ENCODE results near the gene PRND.
"Not testable (repeated sequence)": the region's sequence is repeated elsewhere in the genome, so short reads cannot be mapped to it uniquely, and the experiment has no call there.

Gene PRND

GRCh38 chr20:4737857-4738627, 16.3 kb downstream of the PRND start:
- DNase-seq (ENCODE audit: low spot score) = no peak

- peak; percentile 60 for DNase-seq (ENCODE audit: low spot score)
Observed at GRCh38 chr20:4740774-4741431, 19.2 kb downstream of the PRND start.

GRCh38 chr20:4748847-4749246, 27.1 kb downstream of the PRND start:
- no peak for DNase-seq (ENCODE audit: low spot score)

- DNase-seq (ENCODE audit: low spot score) = no peak
Observed at GRCh38 chr20:4749326-4749725, 27.6 kb downstream of the PRND start.

DNA sequence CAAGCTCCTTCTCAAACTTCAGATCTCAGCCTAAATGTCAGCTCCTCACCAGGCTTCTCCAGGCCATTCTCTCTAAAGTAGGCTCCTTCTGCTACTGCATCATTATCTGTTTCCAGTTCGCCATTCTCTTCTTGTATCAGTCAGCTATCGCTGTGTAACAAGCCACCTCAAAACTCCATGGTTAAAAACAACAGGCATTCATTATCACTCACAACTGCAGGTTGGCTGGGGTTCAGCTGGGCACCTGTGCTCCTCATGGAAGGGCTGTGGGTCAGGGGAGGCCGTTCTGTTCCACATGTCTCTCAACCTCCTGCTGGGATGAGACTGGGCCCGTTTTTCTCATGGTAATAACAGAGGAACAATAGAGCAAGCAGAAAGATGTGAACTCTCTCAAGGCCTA, 28.7 kb downstream of the PRND start:
- no peak for DNase-seq (ENCODE audit: low spot score)

DNA sequence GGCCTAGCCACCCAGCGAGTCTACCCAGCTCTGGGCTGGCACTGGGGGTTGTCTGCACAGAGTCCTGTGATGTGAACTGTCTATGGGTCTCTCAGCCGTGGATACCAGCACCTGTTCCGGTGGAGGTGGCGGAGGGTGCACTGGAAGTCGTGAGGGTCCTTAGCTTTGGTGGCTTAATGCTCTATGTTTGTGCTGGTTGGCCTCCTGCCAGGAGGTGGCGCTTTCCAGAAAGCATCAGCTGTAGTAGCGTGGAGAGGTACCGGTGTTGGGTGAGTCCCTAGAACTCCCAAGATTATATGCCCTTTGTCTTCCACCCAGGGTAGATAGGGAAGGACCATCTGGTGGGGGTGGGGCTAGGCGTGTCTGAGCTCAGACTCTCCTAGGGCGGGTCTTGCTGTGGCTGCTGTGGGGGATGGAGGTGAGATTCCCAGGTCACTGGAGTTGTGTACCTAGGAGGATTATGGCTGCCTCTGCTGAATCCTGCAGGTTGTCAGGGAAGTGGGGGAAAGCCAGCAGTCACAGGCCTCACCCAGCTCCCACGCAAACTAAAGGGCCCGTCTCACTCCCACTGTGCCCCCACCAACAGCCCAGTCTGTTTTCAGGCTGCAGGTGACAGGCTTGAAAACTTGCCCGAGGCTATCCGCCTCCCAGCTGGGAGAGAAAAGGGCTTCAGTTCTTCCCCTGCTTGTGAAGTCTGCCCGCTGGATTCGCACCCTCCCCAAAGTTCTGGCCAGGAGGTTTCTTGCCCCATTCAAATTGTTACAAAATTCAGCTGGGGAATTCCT, 37.6 kb downstream of the PRND start:
- not testable (repeated sequence) for DNase-seq (ENCODE audit: low spot score)

GRCh38 chr20:4763261-4763660, 41.6 kb downstream of the PRND start:
- DNase-seq (ENCODE audit: low spot score) = no peak

DNA sequence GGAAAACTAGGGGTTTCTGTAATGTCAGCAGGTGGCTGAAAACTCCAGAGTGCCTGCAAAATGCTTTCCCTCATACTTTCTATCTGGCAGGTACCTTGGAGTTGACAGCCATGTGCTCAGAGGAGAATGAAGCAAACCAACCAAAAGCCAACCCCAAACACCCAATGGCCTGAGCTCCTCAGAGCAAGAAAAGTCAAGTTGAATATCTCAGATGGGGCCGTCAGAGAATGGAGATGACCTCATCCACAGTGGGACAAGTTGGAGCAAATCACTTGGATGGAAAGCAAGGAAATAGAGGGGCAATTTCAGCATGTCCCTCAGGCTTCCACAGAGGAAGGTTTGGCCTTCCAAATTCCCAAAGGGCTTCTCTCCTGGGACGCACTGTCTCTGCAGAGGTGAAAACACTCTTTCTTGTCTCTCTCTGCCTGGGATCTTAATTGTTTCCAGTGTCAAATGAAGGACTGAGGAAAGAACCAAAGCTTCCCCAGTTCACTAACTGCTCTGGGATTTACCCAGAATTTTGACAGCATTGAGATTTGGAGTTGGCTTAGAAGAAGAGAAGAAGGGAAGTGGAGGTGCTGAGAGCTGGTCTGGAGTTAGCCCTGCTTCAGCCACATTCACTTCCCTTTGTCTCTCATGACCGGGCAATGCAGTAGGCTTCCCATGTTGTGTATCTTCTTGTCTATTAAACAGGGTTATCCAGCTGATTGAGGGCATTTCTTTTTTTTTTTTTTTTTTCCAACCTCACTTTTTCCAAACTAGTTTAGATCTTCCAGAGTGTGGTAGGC, 42.2 kb downstream of the PRND start:
- DNase-seq (ENCODE audit: low spot score) = no peak

DNA sequence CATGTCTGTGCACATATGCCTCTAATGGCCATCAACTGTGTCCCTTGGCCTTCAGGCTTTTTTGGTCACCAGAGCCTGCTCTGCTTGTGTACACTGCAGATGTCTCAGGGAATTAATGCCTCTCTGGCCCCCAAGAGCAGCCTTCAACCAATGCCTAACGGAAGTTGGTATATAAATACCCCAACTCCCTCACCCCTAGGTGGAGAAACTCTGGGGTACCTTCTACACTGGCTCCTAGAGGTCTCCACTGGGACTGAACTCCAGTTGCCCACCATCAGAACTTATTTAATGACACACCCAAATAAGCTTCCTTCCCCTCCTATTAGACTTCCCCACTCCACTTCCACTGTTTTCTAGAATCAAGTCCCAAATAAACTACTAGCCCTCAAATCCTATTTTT, 43.1 kb downstream of the PRND start:
- DNase-seq (ENCODE audit: low spot score) = no peak

DNA sequence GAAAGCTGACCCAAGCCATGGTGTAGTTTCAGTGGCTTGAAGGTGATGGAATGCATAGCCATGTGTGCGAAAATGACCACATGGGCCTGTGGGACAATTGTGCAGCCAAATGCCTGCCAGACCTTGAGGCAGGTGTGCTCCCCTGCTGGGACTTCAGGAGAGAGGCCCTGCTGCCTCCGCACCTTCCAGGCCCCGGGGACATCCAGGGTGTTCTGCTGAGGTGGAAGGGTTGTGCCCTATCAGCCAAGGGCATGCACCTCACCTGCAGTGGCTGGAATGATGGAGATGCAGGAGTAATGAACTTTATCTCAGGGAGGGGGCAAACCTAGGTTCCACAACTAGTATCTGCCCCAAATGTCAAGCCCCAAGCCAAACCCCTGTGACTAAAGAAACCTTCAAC, 44.0 kb downstream of the PRND start:
- DNase-seq (ENCODE audit: low spot score) = no peak

GRCh38 chr20:4766631-4767030, 44.9 kb downstream of the PRND start:
- DNase-seq (ENCODE audit: low spot score) = peak; percentile 52

- DNase-seq (ENCODE audit: low spot score) = no peak
Observed at GRCh38 chr20:4767084-4767483, 45.4 kb downstream of the PRND start.

- DNase-seq (ENCODE audit: low spot score) = no peak
Observed at GRCh38 chr20:4769328-4769727, 47.6 kb downstream of the PRND start.

DNA sequence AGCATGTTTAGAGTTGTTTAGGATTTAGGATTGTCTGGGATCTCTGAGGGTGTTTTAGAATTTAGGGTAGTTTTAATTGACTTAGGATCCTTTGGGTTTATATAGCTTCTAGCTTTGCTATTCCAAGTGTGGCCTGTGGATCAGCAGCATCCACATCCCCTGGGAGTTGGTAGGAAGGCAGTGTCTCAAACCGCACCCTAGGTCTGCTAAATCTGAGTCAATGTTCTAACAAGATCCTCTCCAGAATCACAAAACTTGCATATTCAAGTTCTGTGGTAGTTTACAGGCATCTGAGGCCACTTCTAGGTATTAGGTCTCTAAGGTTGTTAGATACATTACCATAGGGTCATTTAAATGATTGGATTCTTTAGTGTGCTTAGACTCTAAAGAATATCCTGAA, 48.3 kb downstream of the PRND start:
- no peak for DNase-seq (ENCODE audit: low spot score)

DNA sequence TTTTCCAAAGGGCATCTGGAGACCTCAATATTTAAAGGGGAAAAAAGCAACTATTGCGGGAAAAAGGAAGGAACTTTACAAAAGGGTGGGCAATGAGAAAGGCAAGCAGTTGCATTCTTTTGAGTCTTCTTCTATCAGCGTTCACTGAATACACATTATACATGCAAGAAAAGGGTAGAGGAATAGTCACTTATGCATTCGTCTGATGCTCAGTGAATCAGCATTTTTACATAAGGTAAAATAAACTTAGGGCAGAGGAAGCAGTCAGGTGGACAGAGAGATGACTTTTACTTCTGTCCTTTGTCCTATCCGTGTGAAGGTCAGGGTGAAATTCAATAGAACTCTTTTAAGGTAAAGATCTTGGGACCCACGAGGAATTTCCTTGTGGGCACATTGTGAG, 49.3 kb downstream of the PRND start:
- no peak for DNase-seq (ENCODE audit: low spot score)

DNA sequence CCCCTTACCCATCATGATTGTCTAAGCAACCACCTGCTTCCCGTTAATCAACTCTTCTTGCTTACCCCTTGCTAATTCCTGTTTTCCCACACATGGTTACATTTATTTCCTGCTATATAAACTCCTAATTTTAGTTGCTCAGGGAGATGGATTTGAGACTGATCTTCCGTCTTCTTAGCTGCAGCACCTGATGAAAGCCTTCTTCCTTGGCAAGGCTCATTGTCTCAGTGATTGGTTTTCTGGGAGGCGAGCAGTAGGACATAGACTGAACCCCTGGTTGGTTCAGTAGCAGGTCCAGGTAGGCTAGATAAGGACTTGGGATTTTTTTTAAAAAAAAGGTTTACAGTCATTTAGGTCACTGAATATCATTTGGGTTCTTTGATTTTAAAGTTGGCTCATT, 50.4 kb downstream of the PRND start:
- DNase-seq (ENCODE audit: low spot score) = no peak

DNA sequence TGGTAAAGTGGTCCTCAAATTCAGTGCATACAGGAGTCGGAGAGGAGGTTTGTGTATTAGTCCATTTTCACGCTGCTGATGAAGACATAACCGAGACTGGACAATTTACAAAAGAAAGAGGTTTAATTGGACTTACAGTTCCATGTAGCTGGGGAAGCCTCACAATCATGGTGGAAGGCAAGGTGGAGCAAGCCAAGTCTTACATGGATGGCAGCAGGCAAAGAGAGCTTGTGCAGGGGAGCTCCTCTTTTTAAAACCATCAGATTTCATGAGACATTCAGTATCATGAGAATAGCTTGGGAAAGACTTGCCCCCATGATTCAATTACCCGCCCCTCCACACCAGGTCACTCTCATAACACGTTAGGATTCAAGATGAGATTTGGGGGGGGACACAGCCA, 51.3 kb downstream of the PRND start:
- not testable (repeated sequence) for DNase-seq (ENCODE audit: low spot score)

- DNase-seq (ENCODE audit: low spot score) = no peak
Observed at GRCh38 chr20:4773736-4774135, 52.0 kb downstream of the PRND start.

DNA sequence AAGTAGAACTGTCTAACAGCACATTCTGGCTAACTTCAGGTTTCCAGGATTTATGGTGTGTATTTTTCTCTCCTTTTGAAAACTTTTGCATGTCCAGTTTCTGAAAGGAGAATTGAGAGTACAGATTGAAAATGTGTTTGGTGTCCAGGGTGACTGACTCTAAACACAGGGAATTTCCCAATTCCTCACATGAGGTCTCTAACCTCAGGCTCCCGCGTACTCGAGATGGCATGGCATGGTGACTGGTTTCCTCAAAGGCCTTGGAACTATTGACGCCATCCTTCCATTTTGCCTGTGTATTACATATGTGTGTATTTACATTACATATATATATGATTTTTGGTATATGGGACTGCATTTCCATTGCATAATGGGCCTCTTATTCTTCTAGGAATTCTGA, 52.5 kb downstream of the PRND start:
- DNase-seq (ENCODE audit: low spot score) = no peak

- DNase-seq (ENCODE audit: low spot score) = no peak
Observed at GRCh38 chr20:4775322-4776078, 53.8 kb downstream of the PRND start.

DNA sequence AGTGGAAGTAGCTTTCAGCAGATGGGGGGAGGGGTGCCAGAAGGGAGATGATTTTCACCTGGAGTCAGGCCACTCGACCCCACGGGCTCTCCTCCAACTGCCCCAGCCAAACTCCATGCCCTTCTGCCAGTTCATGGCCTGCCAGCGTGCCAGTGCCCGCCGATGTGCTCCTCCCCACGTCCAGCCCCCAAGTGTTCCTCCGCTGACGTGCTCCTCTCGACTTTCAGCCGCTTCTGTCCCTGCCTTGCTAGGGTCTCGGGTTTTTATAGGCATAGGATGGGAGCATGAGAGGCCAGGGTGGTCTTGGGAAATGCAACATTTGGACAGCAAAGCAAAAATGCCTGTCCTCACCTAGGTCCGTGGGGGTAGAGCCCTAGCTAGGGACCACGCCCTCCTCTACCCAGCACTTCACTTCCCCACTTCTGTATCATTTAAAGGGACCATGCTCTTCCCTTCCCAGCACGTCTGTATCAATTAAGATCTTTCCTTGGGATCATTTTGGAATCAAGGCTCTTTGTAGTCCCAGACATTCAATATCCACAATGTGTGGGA, 54.4 kb downstream of the PRND start:
- no peak for DNase-seq (ENCODE audit: low spot score)
